Natural killer cell (primary cell): Measurements from ENCODE around the gene C4orf50. TPM values are rescaled to one million over a fixed set of nuclear protein-coding genes. Genes with fewer than 3 reads are reported as not detected.

Source experiments
- ATAC-seq, 3 donors: fragments of 150-1000 bp in 2 of 3; fragments of 200-7000 bp in 1 of 3; cut with Tn5 transposase; 1 replicate in 1 of 3; 2 replicates in 2 of 3; pipeline ENCODE4 v1.10.0; 2021; ENCODE audit warnings: mild to moderate bottlenecking in 2 of 3, moderate library complexity in 2 of 3
- DNase-seq, 2 donors: peaks; one replicate each; pipeline versions ENCODE4 v3.0.0 to v3.0.0-alpha.2; 2013 to 2021; ENCODE audit warnings: mixed read lengths in 1 of 2
- H3K27ac ChIP-seq: one replicate; pipeline ENCODE4 v1.5.1; 2013; ENCODE audit warnings: mild to moderate bottlenecking, low read length
- H3K27me3 ChIP-seq: one replicate; pipeline ENCODE4 v1.6.1; 2013; ENCODE audit warnings: low read length; ENCODE audit not compliant: control insufficient read depth, insufficient read depth
- H3K36me3 ChIP-seq: one replicate; pipeline ENCODE4 v1.6.1; 2013; ENCODE audit warnings: low read length; ENCODE audit not compliant: control insufficient read depth, insufficient read depth
- H3K4me1 ChIP-seq: one replicate; pipeline ENCODE4 v1.6.1; 2013; ENCODE audit warnings: low read length; ENCODE audit not compliant: control insufficient read depth, insufficient read depth
- H3K4me3 ChIP-seq: one replicate; pipeline ENCODE4 v1.5.1; 2013; ENCODE audit warnings: low read length
- H3K9me3 ChIP-seq: one replicate; pipeline ENCODE4 v1.6.1; 2013; ENCODE audit warnings: low read length; ENCODE audit not compliant: control insufficient read depth, insufficient read depth
- H3K27ac Mint-ChIP-seq, 2 donors: one replicate each; pipeline ENCODE4 v1.8.0; 2022; ENCODE audit warnings: mild to moderate bottlenecking in 2 of 2, mixed read lengths in 2 of 2, moderate library complexity in 1 of 2
- H3K27me3 Mint-ChIP-seq, 2 donors: one replicate each; pipeline ENCODE4 v1.8.0; 2022; ENCODE audit warnings: low read depth in 2 of 2, mixed read lengths in 2 of 2
- H3K36me3 Mint-ChIP-seq: one replicate; pipeline ENCODE4 v1.8.0; 2022; ENCODE audit warnings: mixed read lengths
- H3K4me1 Mint-ChIP-seq, 2 donors: one replicate each; pipeline ENCODE4 v1.8.0; 2022; ENCODE audit warnings: mixed read lengths in 2 of 2
- H3K4me3 Mint-ChIP-seq: one replicate; pipeline ENCODE4 v1.8.0; 2022; ENCODE audit warnings: mild to moderate bottlenecking, moderate library complexity, mixed read lengths
- H3K9me3 Mint-ChIP-seq, 2 donors: one replicate each; pipeline ENCODE4 v1.8.0; 2022; ENCODE audit warnings: mixed read lengths in 2 of 2
- CTCF ChIP-seq: fragments of 200-600 bp; IDR thresholded peaks from one replicate; pipeline ENCODE4 v1.8.0; 2022; ENCODE audit warnings: antibody characterized with exemption
- WGBS: methylation state at CpG from one replicate; pipeline ENCODE4 v1.1.7; 2013; ENCODE audit warnings: missing lambda C conversion rate; ENCODE audit not compliant: insufficient coverage; 5-methylcytosine and 5-hydroxymethylcytosine counted together
- intact Hi-C: fragments of 100-400 bp; cut with micrococcal nuclease; formaldehyde crosslinking; loops from one replicate; pipeline ENCODE4 v1.14.2; 2022
- total RNA-seq, 4 donors: library from RNA; stranded (reverse); fragments of 120-200 nt in 1 of 4; gene quantifications; one replicate each; pipeline versions ENCODE4 v1.2.3 to v1.2.4, GENCODE V29; 2013 to 2022

C4orf50 gene
- total RNA-seq, 3 donors from 2014 or later (not counting 1 experiment from before 2014, with no cell fraction given): 0.63 to 2.7 (median 1.8) TPM

GRCh38 chr4:5933996-5934831 lies 84.0 kb downstream of the C4orf50 start:
- H3K27me3 Mint-ChIP-seq: peaks cover under 1 to 4% of the 10 kb centered on the region in 2 donors
- no peak overlapping the region for H3K27ac ChIP-seq
- H3K4me1 ChIP-seq: no peaks in the 10 kb centered on the region
- no peak overlapping the region for H3K27ac Mint-ChIP-seq
- H3K27me3 ChIP-seq: peaks cover 3% of the 10 kb centered on the region
- DNase-seq (no peak), ATAC-seq (no peak)
- H3K9me3 ChIP-seq: no peaks in the 10 kb centered on the region
- intact Hi-C loops: no loop called here
- no peak for TF ChIP-seq CTCF
- H3K36me3 ChIP-seq: no peaks in the 10 kb centered on the region
- no peaks in the 10 kb centered on the region for H3K36me3 Mint-ChIP-seq
- H3K9me3 Mint-ChIP-seq: no peaks in the 10 kb centered on the region
- WGBS: 78% methylated on average over 14 of the region's 16 CpGs
- no peak overlapping the region for H3K4me3 ChIP-seq
- no peak overlapping the region for H3K4me3 Mint-ChIP-seq
- no peaks in the 10 kb centered on the region for H3K4me1 Mint-ChIP-seq

- intact Hi-C loops: no loop called here
- H3K27me3 Mint-ChIP-seq: peaks cover 0 to 4% of the 10 kb centered on the region in 2 donors
- Histone ChIP-seq H3K27me3 (peaks cover 3% of the 10 kb centered on the region), H3K9me3 (no peaks in the 10 kb centered on the region), H3K27ac (no peak overlapping the region), H3K4me1 (no peaks in the 10 kb centered on the region), H3K4me3 (no peak overlapping the region), H3K36me3 (no peaks in the 10 kb centered on the region)
- ATAC-seq (no peak), DNase-seq (no peak)
- no peak for TF ChIP-seq CTCF
- no peaks in the 10 kb centered on the region for H3K36me3 Mint-ChIP-seq
- WGBS: 76% methylated on average over 3 of the region's 4 CpGs
- no peaks in the 10 kb centered on the region for H3K9me3 Mint-ChIP-seq
- no peaks in the 10 kb centered on the region for H3K4me1 Mint-ChIP-seq
- H3K27ac Mint-ChIP-seq: no peak overlapping the region
- no peak overlapping the region for H3K4me3 Mint-ChIP-seq
Measured at GRCh38 chr4:5933116-5933515, 85.1 kb downstream of the C4orf50 start.

- H3K27ac ChIP-seq: no peak overlapping the region
- WGBS: 74% methylated on average over 12 of the region's 12 CpGs
- Mint-ChIP-seq H3K4me3 (no peak overlapping the region), H3K27ac (no peak overlapping the region), H3K4me1 (no peaks in the 10 kb centered on the region), H3K36me3 (no peaks in the 10 kb centered on the region), H3K27me3 (peaks cover 0 to 4% of the 10 kb centered on the region in 2 donors), H3K9me3 (no peaks in the 10 kb centered on the region)
- TF ChIP-seq CTCF: no peak
- ATAC-seq (no peak), DNase-seq (no peak)
- no peak overlapping the region for H3K4me3 ChIP-seq
- H3K4me1 ChIP-seq: no peaks in the 10 kb centered on the region
- no peaks in the 10 kb centered on the region for H3K9me3 ChIP-seq
- intact Hi-C loops: no loop called here
- peaks cover 3% of the 10 kb centered on the region for H3K27me3 ChIP-seq
- H3K36me3 ChIP-seq: no peaks in the 10 kb centered on the region
Measured at GRCh38 chr4:5932035-5932568, 86.1 kb downstream of the C4orf50 start.
